GM19025 (cell line): ENCODE results near the gene PDILT.
"Not testable (repeated sequence)": the region's sequence is repeated elsewhere in the genome, so short reads cannot be mapped to it uniquely, and the experiment has no call there.

Source experiments
- ATAC-seq: cut with Tn5 transposase; IDR thresholded peaks from one replicate; pipeline ENCODE4 v1.9.1; 2021; ENCODE audit warnings: mild to moderate bottlenecking, low read depth, moderate library complexity; ENCODE audit not compliant: unreplicated experiment

PDILT gene

GRCh38 chr16:20326321-20326720 lies 78.2 kb downstream of the PDILT start:
- ATAC-seq = no peak

DNA sequence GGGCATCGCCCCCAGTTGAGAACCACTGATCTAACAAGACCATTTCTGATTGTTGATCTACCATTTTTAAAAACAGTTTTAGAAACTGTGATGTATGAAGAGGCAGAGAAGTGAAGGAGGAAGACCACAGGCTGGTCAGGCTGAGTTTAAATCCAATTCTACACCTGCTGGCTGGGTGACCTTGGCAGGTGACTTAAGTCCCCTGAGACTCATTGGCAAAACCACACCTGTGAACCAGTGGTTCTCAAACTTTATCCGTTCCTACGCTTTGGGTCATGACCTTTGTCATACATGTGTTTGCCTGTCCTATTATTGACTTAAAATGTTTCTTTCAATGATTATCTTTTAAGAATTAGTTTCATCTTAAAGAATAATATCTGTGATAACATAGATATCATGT lies 79.5 kb downstream of the PDILT start:
- ATAC-seq = no peak

- no peak for ATAC-seq
These were observed 80.9 kb downstream of the PDILT start for GRCh38 chr16:20323591-20324117.

DNA sequence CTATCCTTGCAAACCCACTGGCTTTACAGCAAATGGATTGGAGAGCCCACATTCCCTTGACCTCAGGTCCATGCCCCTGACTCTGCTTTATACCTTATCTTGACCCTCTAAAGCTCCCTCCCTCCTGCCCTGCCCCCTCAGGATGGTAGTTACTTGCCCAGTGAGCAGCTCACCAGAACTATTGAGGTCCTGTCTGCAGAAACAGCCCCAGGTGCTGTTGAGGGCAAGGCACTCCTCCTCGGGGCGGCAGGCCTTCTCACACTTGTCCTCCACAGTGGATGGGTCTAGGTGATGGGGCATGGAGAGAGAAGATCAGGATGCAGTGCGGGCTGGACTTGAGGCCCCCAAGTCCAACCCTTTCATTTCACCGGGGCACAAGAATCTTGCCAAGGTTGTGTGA lies 81.8 kb downstream of the PDILT start:
- no peak for ATAC-seq

DNA sequence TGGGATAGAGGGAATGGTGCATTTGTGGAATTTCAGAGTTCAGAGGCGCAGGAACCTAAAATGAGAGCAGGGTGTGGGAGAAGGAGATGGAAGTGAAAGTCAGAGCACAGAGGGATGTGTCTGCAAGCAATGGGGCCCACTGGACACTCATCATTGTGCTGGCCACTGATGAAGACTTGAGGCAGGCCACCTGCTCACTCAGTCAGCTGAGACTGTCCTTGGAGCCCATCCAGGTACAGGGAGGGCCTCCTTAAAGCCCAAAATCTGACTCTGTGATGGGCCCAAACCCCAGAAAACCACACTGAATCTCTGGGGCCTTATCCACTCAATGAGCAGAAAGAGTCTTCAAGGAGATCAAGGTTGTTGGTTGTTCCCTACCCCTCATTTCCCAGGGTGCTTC lies 82.9 kb downstream of the PDILT start:
- ATAC-seq = no peak

DNA sequence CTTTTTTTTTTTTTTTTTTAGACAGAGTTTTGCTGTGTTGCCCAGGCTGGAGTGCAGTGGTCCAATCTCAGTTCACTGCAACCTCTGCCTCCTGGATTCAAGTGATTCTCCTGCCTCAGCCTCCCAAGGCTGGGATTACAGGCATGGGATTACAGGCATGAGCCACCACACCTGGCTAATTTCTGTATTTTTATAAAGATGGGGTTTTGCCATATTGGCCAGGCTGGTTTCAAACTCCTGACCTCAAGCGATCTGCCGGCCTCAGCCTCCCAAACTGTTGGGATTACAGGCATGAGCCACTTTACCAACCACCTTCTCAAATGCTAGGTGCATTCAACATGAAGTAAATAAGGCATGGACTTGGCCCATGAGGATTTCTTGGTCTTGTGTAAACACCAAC lies 83.5 kb downstream of the PDILT start:
- ATAC-seq = not testable (repeated sequence)

GRCh38 chr16:20320592-20320991 lies 83.9 kb downstream of the PDILT start:
- no peak for ATAC-seq

- ATAC-seq = no peak
These were observed 84.4 kb downstream of the PDILT start for GRCh38 chr16:20320178-20320577.

DNA sequence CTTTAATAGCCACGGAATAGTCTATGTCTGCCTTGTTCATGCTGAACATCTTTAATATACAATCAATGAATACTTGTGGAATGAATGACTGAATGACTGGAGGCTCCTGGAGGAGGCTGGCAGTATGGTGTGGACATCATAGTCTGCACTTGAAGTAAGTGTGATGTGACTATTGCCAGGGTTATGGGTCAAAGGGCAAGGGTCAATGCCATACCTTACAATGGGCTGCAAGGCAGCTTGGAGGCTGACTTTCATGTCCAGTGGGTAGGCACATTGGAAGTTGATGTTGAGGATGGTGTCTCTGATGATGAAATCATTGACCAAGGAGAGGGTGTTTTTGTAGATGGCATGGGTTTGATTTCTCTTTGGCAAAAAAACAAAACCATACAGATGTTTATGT lies 85.1 kb downstream of the PDILT start:
- no peak for ATAC-seq

DNA sequence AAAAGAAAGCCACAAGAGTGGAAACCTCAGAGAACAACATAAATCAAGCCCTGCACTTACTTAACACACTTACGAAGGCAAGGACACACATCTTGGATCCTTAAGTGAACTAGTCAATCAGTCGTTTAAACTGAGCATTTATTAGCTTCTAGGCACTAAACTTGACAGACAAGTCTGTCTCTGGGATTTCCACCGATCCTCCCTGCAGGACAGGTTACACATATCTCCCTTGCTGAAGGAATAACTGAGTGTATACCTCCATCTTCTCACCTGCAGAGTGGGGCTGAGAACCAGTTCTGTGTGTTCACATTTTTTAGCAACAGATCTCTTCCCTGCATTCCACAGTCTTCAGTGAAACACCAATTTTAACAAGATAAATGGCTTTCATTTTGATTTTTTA lies 86.1 kb downstream of the PDILT start:
- ATAC-seq = no peak

DNA sequence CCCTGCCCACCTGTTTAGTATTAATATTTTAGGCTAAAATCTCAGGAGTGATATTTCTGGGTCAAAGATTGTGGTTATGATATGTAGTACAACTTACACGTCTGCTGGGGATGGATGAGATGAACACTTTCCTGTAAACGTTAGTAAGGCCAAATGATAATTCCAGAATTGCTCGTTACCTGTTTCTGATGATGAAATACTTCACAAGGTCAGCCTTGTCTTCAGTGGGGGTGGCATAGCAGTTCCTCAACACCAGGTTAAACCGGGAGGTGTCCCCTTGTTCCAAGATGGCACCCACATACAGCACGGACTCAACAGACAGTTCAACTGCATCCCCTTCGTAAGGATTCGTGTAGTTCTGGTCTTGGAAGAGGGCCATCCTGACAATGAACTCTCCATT lies 86.5 kb downstream of the PDILT start:
- ATAC-seq = no peak

DNA sequence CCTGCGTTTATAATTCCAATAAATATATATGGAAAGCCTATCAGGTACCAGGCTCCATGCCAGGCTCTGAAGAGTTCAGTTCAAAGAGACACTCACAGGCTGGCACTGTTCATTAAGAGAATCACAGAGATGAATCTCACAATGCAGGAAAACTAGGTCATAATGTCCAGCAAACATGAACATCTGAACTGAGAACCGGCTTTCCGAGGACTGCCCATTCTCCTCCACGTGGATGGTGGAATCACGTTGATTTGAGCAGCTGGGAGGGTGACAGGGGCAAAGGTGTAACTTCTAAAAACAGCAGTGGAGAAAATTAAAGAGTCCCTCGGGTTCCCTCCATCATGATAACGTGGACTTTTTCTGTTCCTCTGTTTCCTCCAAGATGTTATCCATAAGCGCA lies 87.4 kb downstream of the PDILT start:
- no peak for ATAC-seq

GRCh38 chr16:20316715-20317114 lies 87.8 kb downstream of the PDILT start:
- no peak for ATAC-seq

DNA sequence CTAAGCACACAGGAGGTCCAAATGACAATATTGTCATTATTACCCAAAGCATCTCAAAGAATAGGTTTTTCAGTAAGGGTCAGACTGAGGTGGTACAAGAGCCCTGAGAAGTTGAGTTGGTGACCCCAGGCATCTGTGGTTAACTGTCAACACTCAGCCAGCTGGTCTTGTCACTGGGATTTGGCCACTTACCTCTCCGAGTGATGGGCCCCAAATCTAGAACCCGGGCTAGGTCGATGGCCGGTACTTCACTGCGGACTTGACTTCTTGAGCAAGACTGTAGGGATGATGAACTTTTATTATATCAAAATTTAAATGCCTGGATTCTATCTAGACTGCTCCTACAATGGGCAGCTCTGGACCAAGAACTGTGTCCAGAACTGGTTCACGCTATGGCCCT lies 88.8 kb downstream of the PDILT start:
- no peak for ATAC-seq

DNA sequence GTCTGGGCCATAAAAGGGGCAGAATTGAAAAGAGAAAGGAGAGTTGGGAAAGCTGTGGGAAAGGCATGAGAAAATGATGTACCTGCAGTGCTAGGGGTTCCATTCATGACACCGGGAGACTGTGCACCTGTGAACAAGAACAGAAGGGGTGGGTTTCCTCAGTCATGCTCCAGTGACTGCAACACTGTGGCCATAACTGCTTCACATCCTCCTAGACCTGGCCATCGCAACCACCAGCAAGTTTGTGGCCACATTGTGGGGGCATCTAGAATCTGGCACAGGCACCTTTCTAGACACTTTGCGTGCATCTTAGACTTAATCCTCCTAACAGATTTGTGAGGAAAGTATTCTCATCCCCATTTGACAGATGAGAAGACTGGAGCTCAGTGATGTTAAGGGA lies 90.0 kb downstream of the PDILT start:
- no peak for ATAC-seq

DNA sequence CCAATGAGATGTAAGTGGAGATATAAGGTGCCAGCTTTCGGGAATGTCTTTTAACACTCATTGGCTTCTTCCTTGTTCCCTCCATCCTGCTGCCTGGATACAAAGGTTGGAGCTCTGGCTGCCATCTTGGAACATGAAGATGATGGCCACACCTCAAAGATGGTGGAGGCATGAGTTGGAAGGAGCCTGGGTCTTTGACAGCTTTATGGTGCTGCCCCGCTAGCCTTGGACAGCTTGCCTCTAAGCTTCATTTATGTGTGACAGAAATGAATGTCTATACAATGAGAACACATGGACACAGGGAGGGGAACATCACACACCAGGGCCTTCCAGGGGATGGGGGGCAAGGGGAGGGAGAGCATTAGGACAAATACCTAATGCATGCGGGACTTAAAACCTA lies 90.8 kb downstream of the PDILT start:
- ATAC-seq = no peak

GRCh38 chr16:20312536-20313095 lies 91.9 kb downstream of the PDILT start:
- ATAC-seq = not testable (repeated sequence)

GRCh38 chr16:20311548-20311947 lies 93.0 kb downstream of the PDILT start:
- ATAC-seq = no peak

GRCh38 chr16:20310421-20311395 lies 93.8 kb downstream of the PDILT start:
- no peak for ATAC-seq

GRCh38 chr16:20309786-20310185 lies 94.8 kb downstream of the PDILT start:
- no peak for ATAC-seq
